ENCODE data around the gene ASTL.

DNA sequence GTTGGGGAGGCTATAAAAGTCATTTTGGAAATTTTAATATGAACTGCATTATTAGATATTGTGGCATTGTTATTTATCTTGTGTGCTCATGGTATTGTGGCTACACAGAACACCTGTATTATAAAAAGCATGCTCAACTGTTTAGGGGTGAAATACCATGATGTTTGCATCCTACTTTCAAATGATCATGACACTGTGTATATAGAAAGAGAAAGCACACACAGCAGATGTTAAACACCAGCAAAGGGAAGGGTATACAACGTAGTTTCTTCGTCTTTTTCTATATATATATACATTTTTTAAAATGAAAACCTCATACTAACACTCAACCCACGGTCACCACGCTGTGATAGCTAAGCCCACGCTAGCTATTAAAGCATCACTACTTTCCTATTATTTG is 43.2 kb upstream of the ASTL start:
- TF ChIP-seq, protein P1, sequence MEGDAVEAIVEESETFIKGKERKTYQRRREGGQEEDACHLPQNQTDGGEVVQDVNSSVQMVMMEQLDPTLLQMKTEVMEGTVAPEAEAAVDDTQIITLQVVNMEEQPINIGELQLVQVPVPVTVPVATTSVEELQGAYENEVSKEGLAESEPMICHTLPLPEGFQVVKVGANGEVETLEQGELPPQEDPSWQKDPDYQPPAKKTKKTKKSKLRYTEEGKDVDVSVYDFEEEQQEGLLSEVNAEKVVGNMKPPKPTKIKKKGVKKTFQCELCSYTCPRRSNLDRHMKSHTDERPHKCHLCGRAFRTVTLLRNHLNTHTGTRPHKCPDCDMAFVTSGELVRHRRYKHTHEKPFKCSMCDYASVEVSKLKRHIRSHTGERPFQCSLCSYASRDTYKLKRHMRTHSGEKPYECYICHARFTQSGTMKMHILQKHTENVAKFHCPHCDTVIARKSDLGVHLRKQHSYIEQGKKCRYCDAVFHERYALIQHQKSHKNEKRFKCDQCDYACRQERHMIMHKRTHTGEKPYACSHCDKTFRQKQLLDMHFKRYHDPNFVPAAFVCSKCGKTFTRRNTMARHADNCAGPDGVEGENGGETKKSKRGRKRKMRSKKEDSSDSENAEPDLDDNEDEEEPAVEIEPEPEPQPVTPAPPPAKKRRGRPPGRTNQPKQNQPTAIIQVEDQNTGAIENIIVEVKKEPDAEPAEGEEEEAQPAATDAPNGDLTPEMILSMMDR (IDR thresholded peaks at IDR 0.05): no peak
- no peak for TF ChIP-seq ZFX (IDR thresholded peaks at IDR 0.05; ENCODE audit: borderline replicate concordance)
